ENCODE results near the gene KIRREL3.

KIRREL3 gene

DNA sequence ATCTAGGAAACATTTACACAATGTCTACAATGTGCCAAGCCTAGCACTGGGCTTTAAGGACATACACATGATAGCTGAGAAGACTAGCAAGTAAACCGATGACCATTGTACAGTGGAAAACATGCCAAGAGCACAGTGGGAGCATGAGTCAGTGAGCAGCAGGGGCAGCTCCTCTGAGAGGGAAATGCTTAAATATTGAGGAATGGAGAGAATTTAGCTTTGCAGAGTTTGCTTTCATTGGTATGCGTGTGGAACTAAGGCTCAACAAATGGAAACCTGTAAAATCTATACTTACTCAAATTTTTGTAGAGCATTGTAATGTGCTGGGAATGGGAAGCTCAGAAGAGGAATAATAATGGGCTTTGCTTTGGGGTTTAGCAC, 362.8 kb downstream of the KIRREL3 start:
- TF ChIP-seq, protein P1, sequence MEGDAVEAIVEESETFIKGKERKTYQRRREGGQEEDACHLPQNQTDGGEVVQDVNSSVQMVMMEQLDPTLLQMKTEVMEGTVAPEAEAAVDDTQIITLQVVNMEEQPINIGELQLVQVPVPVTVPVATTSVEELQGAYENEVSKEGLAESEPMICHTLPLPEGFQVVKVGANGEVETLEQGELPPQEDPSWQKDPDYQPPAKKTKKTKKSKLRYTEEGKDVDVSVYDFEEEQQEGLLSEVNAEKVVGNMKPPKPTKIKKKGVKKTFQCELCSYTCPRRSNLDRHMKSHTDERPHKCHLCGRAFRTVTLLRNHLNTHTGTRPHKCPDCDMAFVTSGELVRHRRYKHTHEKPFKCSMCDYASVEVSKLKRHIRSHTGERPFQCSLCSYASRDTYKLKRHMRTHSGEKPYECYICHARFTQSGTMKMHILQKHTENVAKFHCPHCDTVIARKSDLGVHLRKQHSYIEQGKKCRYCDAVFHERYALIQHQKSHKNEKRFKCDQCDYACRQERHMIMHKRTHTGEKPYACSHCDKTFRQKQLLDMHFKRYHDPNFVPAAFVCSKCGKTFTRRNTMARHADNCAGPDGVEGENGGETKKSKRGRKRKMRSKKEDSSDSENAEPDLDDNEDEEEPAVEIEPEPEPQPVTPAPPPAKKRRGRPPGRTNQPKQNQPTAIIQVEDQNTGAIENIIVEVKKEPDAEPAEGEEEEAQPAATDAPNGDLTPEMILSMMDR (conservative IDR thresholded peaks at IDR 0.05; ENCODE audit: low read length): no peak
- peak; percentile 98 for DNase-seq (ENCODE audit: low read depth)
- H3K4me3 ChIP-seq (ENCODE audit: low read length): no peak overlapping the region

GRCh38 chr11:126636911-126637794, 363.4 kb downstream of the KIRREL3 start:
- no peak overlapping the region for H3K4me3 ChIP-seq (ENCODE audit: low read length)
- DNase-seq (ENCODE audit: low read depth): peak; percentile 83
- TF ChIP-seq, protein P1 (conservative IDR thresholded peaks at IDR 0.05; ENCODE audit: low read length): no peak

- TF ChIP-seq, protein P1 (conservative IDR thresholded peaks at IDR 0.05; ENCODE audit: low read length): no peak
- no peak for DNase-seq (ENCODE audit: low read depth)
- H3K4me3 ChIP-seq (ENCODE audit: low read length): no peak overlapping the region
These were observed 365.1 kb downstream of the KIRREL3 start for GRCh38 chr11:126635511-126635910.

DNA sequence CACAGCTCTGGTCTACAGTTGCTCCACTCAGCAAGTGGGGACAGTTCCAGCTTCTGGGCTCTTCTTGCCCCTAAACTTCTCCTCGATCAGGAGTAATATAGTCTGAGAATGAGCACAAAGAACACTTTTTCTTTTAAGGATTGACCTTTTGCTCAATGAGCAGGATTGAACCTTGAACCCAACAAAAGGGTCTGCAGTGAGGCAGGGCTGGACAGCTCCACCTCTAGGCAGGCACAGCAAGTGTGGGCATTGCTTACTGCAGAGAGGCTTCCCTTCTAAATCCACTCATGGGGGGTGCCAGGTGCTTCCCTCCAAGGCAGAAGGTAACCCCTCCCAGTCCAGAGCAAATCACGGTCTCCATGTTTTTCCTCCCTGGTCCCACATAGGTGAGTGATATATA, 365.6 kb downstream of the KIRREL3 start:
- no peak overlapping the region for H3K4me3 ChIP-seq (ENCODE audit: low read length)
- TF ChIP-seq, protein P1 (conservative IDR thresholded peaks at IDR 0.05; ENCODE audit: low read length): no peak
- DNase-seq (ENCODE audit: low read depth): no peak

GRCh38 chr11:126633330-126633729, 367.2 kb downstream of the KIRREL3 start:
- TF ChIP-seq, protein P1 (conservative IDR thresholded peaks at IDR 0.05; ENCODE audit: low read length): no peak
- no peak overlapping the region for H3K4me3 ChIP-seq (ENCODE audit: low read length)
- no peak for DNase-seq (ENCODE audit: low read depth)

GRCh38 chr11:126630893-126631798, 369.4 kb downstream of the KIRREL3 start:
- H3K4me3 ChIP-seq (ENCODE audit: low read length): no peak overlapping the region
- no peak for DNase-seq (ENCODE audit: low read depth)
- TF ChIP-seq, protein P1 (conservative IDR thresholded peaks at IDR 0.05; ENCODE audit: low read length): no peak

All from AG10803 (cell line).